GM12878 (cell line): ENCODE data around the gene ZNF322. TPM values are rescaled to one million over a fixed set of nuclear protein-coding genes. Genes with fewer than 3 reads are reported as not detected.

Experiments used
- ATAC-seq: fragments of 200-7000 bp; cut with Tn5 transposase; 3 replicates; pipeline ENCODE4 v1.9.1; 2020; ENCODE audit warnings: mild to moderate bottlenecking, moderate library complexity
- BruUV-seq: library from RNA; stranded (reverse); fragments of 400-500 nt; replicated peaks from 2 replicates; lab custom pipeline; 2021; lab: Mats Ljungman, UMichigan
- CTCF ChIA-PET: fragments of 300-600 bp; sonication (Branson Sonifier 250); formaldehyde crosslinking; extraction: SDS; loops from one replicate; lab custom pipeline; 2021; ENCODE audit warnings: inconsistent platforms; lab: Yijun Ruan, JAX
- POLR2A ChIA-PET: fragments of 350-600 bp; formaldehyde crosslinking; extraction: SDS; loops from one replicate; lab custom pipeline; 2021; ENCODE audit warnings: inconsistent platforms; lab: Charles Lee
- RAD21 ChIA-PET: fragments of 300-600 bp; sonication (Branson Sonifier 250); formaldehyde crosslinking; loops from one replicate; lab custom pipeline; 2023; ENCODE audit warnings: antibody characterized with exemption; ENCODE audit not compliant: unreplicated experiment; lab: Charles Lee
- SMC1A ChIA-PET: fragments of 300-600 bp; sonication (Branson Sonifier 250); formaldehyde crosslinking; loops from one replicate; lab custom pipeline; 2023; ENCODE audit not compliant: unreplicated experiment, uncharacterized antibody; lab: Charles Lee
- DNase-seq: peaks from one replicate; pipeline ENCODE4 v3.0.0-alpha.2; 2011; ENCODE audit warnings: low read depth, low spot score
- FAIRE-seq: peaks from 3 replicates; lab custom pipeline; 2011; peaks lifted over from hg19 to GRCh38; lab: Jason Lieb, UNC
- H2AFZ ChIP-seq: 2 replicates; pipeline ENCODE4 v1.6.0; 2011; ENCODE audit warnings: low read depth, low read length, control low read depth; ENCODE audit not compliant: control insufficient read depth
- H3K27ac ChIP-seq: 2 replicates; pipeline ENCODE4 v1.5.1; 2011; ENCODE audit warnings: control low read depth; ENCODE audit not compliant: control insufficient read depth, insufficient read depth
- H3K27me3 ChIP-seq, 2 experiments: replicated peaks in 1 of 2; 2 replicates each; pipeline versions ENCODE4 v1.6.0 to v1.6.1; 2011; ENCODE audit warnings: low read length in 1 of 2; ENCODE audit not compliant: control insufficient read depth in 2 of 2, insufficient read depth in 2 of 2
- H3K36me3 ChIP-seq, 2 experiments: 2 replicates each; pipeline ENCODE4 v1.5.1; 2011; ENCODE audit warnings: low read length in 1 of 2; ENCODE audit not compliant: control insufficient read depth in 2 of 2, insufficient read depth in 2 of 2
- H3K4me1 ChIP-seq: 2 replicates; pipeline ENCODE4 v1.6.1; 2011; ENCODE audit warnings: mild to moderate bottlenecking, low read length, moderate library complexity, mixed read lengths; ENCODE audit not compliant: control insufficient read depth, insufficient read depth
- H3K4me2 ChIP-seq: 2 replicates; pipeline ENCODE4 v1.6.0; 2011; ENCODE audit warnings: control low read depth; ENCODE audit not compliant: control insufficient read depth, insufficient read depth
- H3K4me3 ChIP-seq: fragments of 200-600 bp; sonication (generic); 2 replicates; pipeline ENCODE4 v1.5.1; 2016
- H3K79me2 ChIP-seq: 2 replicates; pipeline ENCODE4 v1.6.0; 2011; ENCODE audit warnings: low read length; ENCODE audit not compliant: control insufficient read depth, insufficient read depth
- H3K9ac ChIP-seq: 2 replicates; pipeline ENCODE4 v1.8.0; 2011; ENCODE audit warnings: low read length, control low read depth, mixed read lengths; ENCODE audit not compliant: control insufficient read depth, insufficient read depth
- H3K9me3 ChIP-seq: replicated peaks from 3 replicates; pipeline ENCODE4 v1.5.1; 2011; ENCODE audit warnings: mild to moderate bottlenecking, low read length; ENCODE audit not compliant: control insufficient read depth, insufficient read depth
- H4K20me1 ChIP-seq: 2 replicates; pipeline ENCODE4 v1.6.0; 2011; ENCODE audit not compliant: control insufficient read depth, insufficient read depth
- CREM ChIP-seq: IDR thresholded peaks from 2 replicates; pipeline ENCODE4 v1.6.1; 2014; ENCODE audit warnings: antibody characterized with exemption, low read depth
- EGR1 ChIP-seq, 2 experiments: IDR thresholded peaks; 1 replicate in 1 of 2; 2 replicates in 1 of 2; pipeline ENCODE4 v1.6.1; 2011 to 2012; ENCODE audit warnings: low read depth in 2 of 2, low read length in 2 of 2, borderline replicate concordance in 1 of 2, mild to moderate bottlenecking in 1 of 2, moderate library complexity in 1 of 2
- IKZF2 ChIP-seq, 2 experiments: fragments of 450-650 bp; IDR thresholded peaks; 2 replicates each; pipeline ENCODE4 v1.6.1; 2017; ENCODE audit warnings: mild to moderate bottlenecking in 2 of 2, moderate library complexity in 2 of 2
- MAX ChIP-seq: IDR thresholded peaks from 2 replicates; pipeline ENCODE4 v1.6.1; 2012; ENCODE audit warnings: low read depth, low read length, improper control_type of control experiment
- POU2F2 ChIP-seq: IDR thresholded peaks from 3 replicates; pipeline ENCODE4 v1.6.1; 2011; ENCODE audit warnings: low read depth, mild to moderate bottlenecking, low read length, borderline replicate concordance
- RAD21 ChIP-seq: IDR thresholded peaks from 2 replicates; pipeline ENCODE4 v1.6.1; 2011; ENCODE audit warnings: mild to moderate bottlenecking, low read depth, low read length, moderate library complexity; ENCODE audit not compliant: insufficient read depth
- ZBED1 ChIP-seq: IDR thresholded peaks from 2 replicates; pipeline ENCODE4 v1.6.1; 2016; ENCODE audit warnings: borderline replicate concordance
- ZNF274 ChIP-seq: IDR thresholded peaks from one replicate; pipeline ENCODE4 v1.8.0; 2011; ENCODE audit not compliant: insufficient read length, insufficient read depth
- in situ Hi-C: fragments of 300-500 bp; cut with MboI; formaldehyde crosslinking; loops from 9 replicates; pipeline ENCODE4 v1.14.3; 2018; ENCODE audit warnings: mixed read lengths
- intact Hi-C: fragments of 100-400 bp; cut with micrococcal nuclease; formaldehyde crosslinking; loops from one replicate; pipeline ENCODE4 v1.14.2; 2022; ENCODE audit not compliant: unreplicated experiment
- polyA plus RNA-seq, 11 experiments: library from polyadenylated mRNA; depleted of rRNA in 4 of 11; unstranded in 6 of 11; stranded (reverse) in 5 of 11; fragments of >200 nt; fragmentation: Nextera tagmentation in 4 of 11; fragmentation: Illumina TruSeq in 1 of 11; extraction: Ambion mirVana in 4 of 11; extraction: Trizol in 1 of 11; gene quantifications; 1 replicate in 1 of 11; 2 replicates in 10 of 11; pipeline versions ENCODE4 v1.2.1 to v1.2.3, GENCODE V29; 2011 to 2016; ENCODE audit warnings: inconsistent platforms in 2 of 11, missing spikeins in 2 of 11, low read depth in 1 of 11
- total RNA-seq, 4 experiments: library from RNA; depleted of rRNA in 3 of 4; stranded (reverse); fragments of >200 nt in 3 of 4; fragmentation: Illumina TruSeq in 1 of 4; extraction: Trizol in 1 of 4; gene quantifications; 2 replicates each; pipeline versions ENCODE4 v1.2.1 to v1.2.3, GENCODE V29; 2013 to 2021
- TF ChIP-seq, protein P1 (sequence below): fragments of 450-650 bp; conservative IDR thresholded peaks from 2 replicates; pipeline ENCODE4 v1.6.1; 2017; ENCODE audit warnings: mild to moderate bottlenecking, moderate library complexity
- TF ChIP-seq, protein P2 (sequence below): fragments of 450-650 bp; IDR thresholded peaks from 2 replicates; pipeline ENCODE4 v1.6.1; 2017; ENCODE audit warnings: mild to moderate bottlenecking, moderate library complexity
- TF ChIP-seq, protein P3 (sequence below): IDR thresholded peaks from 2 replicates; pipeline ENCODE4 v1.6.1; 2012; ENCODE audit warnings: mild to moderate bottlenecking, low read depth, low read length

Gene ZNF322
- total and polyA plus RNA-seq, 10 of the 15 experiments (the other 5 are each of a cell fraction or from before 2014, with no cell fraction given), result 2.7 to 19.1 (median 11.9) TPM

DNA sequence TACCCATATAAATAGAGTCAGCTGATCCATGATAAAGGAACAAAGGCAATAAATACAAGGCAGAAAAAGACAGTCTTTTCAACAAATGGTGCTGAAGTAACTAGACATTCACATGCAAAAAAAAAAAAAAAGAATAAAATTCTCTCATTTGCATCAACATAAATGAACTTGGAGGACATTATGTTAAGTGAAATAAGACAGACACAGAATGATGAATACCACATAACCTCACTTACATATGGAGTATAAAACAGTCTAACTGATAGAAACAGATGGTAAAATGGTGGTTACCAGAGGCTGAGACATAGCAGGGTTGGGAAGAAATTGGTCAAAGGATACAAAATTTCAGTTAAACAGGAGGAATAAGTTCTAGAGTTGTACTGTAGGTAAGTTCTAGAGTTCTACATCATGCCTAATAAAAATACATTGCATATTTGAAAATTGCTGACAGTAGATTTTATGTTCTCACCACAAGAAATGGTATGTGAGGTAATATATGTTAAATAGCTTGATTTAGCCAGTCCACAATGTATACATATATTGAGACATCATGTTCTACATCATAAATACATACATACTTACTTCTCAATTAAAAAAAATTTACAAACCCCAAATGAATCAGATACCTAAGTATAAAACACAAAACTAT is 8.3 kb downstream of the ZNF322 start:
- SMC1A ChIA-PET, result no interaction called here

More for the DNA sequence above, 8.3 kb downstream of the ZNF322 start:
- DNase-seq (no peak), ATAC-seq (no peak), FAIRE-seq (no peak)
- no peak for TF ChIP-seq RAD21
- TF ChIP-seq MAX, result no peak
- TF ChIP-seq POU2F2, result no peak
- TF ChIP-seq IKZF2 (IDR thresholded peaks at IDR 0.05), result no peak
- no peak for TF ChIP-seq ZNF274
- TF ChIP-seq, protein P1, sequence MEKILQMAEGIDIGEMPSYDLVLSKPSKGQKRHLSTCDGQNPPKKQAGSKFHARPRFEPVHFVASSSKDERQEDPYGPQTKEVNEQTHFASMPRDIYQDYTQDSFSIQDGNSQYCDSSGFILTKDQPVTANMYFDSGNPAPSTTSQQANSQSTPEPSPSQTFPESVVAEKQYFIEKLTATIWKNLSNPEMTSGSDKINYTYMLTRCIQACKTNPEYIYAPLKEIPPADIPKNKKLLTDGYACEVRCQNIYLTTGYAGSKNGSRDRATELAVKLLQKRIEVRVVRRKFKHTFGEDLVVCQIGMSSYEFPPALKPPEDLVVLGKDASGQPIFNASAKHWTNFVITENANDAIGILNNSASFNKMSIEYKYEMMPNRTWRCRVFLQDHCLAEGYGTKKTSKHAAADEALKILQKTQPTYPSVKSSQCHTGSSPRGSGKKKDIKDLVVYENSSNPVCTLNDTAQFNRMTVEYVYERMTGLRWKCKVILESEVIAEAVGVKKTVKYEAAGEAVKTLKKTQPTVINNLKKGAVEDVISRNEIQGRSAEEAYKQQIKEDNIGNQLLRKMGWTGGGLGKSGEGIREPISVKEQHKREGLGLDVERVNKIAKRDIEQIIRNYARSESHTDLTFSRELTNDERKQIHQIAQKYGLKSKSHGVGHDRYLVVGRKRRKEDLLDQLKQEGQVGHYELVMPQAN, result no peak
- no peak for TF ChIP-seq CREM
- TF ChIP-seq, protein P2, sequence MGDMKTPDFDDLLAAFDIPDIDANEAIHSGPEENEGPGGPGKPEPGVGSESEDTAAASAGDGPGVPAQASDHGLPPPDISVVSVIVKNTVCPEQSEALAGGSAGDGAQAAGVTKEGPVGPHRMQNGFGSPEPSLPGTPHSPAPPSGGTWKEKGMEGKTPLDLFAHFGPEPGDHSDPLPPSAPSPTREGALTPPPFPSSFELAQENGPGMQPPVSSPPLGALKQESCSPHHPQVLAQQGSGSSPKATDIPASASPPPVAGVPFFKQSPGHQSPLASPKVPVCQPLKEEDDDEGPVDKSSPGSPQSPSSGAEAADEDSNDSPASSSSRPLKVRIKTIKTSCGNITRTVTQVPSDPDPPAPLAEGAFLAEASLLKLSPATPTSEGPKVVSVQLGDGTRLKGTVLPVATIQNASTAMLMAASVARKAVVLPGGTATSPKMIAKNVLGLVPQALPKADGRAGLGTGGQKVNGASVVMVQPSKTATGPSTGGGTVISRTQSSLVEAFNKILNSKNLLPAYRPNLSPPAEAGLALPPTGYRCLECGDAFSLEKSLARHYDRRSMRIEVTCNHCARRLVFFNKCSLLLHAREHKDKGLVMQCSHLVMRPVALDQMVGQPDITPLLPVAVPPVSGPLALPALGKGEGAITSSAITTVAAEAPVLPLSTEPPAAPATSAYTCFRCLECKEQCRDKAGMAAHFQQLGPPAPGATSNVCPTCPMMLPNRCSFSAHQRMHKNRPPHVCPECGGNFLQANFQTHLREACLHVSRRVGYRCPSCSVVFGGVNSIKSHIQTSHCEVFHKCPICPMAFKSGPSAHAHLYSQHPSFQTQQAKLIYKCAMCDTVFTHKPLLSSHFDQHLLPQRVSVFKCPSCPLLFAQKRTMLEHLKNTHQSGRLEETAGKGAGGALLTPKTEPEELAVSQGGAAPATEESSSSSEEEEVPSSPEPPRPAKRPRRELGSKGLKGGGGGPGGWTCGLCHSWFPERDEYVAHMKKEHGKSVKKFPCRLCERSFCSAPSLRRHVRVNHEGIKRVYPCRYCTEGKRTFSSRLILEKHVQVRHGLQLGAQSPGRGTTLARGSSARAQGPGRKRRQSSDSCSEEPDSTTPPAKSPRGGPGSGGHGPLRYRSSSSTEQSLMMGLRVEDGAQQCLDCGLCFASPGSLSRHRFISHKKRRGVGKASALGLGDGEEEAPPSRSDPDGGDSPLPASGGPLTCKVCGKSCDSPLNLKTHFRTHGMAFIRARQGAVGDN, result no peak
- TF ChIP-seq ZBED1, result no peak
- no peak for TF ChIP-seq EGR1 (IDR thresholded peaks at IDR 0.05; ENCODE audit: borderline replicate concordance in 1 of 2, low read depth in 2 of 2, low read length in 2 of 2)
- TF ChIP-seq, protein P3, sequence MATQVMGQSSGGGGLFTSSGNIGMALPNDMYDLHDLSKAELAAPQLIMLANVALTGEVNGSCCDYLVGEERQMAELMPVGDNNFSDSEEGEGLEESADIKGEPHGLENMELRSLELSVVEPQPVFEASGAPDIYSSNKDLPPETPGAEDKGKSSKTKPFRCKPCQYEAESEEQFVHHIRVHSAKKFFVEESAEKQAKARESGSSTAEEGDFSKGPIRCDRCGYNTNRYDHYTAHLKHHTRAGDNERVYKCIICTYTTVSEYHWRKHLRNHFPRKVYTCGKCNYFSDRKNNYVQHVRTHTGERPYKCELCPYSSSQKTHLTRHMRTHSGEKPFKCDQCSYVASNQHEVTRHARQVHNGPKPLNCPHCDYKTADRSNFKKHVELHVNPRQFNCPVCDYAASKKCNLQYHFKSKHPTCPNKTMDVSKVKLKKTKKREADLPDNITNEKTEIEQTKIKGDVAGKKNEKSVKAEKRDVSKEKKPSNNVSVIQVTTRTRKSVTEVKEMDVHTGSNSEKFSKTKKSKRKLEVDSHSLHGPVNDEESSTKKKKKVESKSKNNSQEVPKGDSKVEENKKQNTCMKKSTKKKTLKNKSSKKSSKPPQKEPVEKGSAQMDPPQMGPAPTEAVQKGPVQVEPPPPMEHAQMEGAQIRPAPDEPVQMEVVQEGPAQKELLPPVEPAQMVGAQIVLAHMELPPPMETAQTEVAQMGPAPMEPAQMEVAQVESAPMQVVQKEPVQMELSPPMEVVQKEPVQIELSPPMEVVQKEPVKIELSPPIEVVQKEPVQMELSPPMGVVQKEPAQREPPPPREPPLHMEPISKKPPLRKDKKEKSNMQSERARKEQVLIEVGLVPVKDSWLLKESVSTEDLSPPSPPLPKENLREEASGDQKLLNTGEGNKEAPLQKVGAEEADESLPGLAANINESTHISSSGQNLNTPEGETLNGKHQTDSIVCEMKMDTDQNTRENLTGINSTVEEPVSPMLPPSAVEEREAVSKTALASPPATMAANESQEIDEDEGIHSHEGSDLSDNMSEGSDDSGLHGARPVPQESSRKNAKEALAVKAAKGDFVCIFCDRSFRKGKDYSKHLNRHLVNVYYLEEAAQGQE, result no peak
- no peak overlapping the region for H2AFZ ChIP-seq
- peaks cover 12% of the 10 kb centered on the region for H3K9me3 ChIP-seq
- H3K36me3 ChIP-seq, result peaks cover 0 to 3% of the 10 kb centered on the region in 2 experiments; a peak in 1 of 4 replicates
- H3K79me2 ChIP-seq, result no peaks in the 10 kb centered on the region; the same call in 1 of the 2 replicates
- H3K9ac ChIP-seq, result no peak overlapping the region
- CTCF ChIA-PET, result interaction anchor here (1.0 kb wide), 2 partner anchors 107 to 428 kb away, joined by 3 to 4 read pairs; no protein-coding TSS in a partner anchor
- intact Hi-C loops (no loop called here), in situ Hi-C loops (loop anchor here (25.0 kb wide), 4 partner anchors 736 to 1686 kb away; partner anchors contain the start of genes ZKSCAN3, ZNF165, ZNF391 and ZSCAN31)
- RAD21 ChIA-PET, result no interaction called here
- no peak overlapping the region for H3K27ac ChIP-seq
- H3K27me3 ChIP-seq, result no peaks in the 10 kb centered on the region
- H3K4me1 ChIP-seq, result no peaks in the 10 kb centered on the region
- no peak overlapping the region for H3K4me3 ChIP-seq
- no peak overlapping the region for H3K4me2 ChIP-seq
- BruUV-seq, result no TSS peak
- H4K20me1 ChIP-seq, result no peaks in the 10 kb centered on the region
- POLR2A ChIA-PET, result no interaction called here
